ENCODE data around the gene SLC1A7.

Gene SLC1A7

GRCh38 chr1:53114581-53115400 is 27.6 kb downstream of the SLC1A7 start:
- no peak for DNase-seq

- DNase-seq, result no peak
Observed at GRCh38 chr1:53114090-53114489, 28.3 kb downstream of the SLC1A7 start.

DNA sequence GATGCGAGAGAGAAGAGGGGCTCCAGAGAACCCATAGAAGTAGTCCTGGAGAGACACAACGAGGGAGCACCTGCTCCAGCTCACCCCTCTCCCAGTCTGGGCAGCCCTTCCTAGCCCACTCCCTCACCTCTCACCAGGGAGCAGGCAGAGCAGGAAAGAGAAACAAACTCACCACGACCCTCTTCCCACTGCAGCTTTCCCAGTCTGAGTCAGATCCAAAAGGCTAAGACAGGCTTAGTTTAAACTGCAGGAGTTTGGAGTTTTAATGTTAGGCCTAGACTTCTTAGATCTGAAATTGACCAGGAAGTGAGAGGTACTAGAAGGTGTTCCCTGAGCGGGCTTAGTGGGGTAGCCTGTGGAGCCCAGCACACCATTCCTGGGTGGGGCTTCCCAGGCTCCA is 29.6 kb downstream of the SLC1A7 start:
- DNase-seq, result no peak

DNA sequence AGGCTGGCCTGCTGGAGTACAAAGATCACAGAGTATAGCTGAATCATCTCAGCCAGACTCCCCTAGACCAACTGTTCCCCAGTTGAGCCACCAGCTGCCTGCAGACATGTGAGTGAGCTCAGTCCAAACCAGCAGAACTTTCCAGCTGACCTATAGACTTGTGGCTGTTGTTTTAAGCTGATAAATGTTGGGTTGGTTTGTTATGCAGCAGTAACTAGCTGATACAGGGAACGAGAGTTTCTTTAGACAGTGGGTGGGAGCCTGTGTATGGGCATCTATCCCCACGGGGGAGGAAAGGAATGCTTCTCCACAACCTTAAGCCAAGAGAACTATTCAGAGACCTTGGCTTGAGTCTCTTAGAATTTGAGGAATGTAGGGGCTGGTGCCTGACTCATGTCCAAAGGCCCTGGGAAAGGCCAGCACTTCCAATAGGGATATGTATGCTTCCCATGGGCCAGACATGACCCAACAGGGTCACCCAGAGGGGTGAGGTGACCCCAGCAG is 30.1 kb downstream of the SLC1A7 start:
- no peak for DNase-seq

DNA sequence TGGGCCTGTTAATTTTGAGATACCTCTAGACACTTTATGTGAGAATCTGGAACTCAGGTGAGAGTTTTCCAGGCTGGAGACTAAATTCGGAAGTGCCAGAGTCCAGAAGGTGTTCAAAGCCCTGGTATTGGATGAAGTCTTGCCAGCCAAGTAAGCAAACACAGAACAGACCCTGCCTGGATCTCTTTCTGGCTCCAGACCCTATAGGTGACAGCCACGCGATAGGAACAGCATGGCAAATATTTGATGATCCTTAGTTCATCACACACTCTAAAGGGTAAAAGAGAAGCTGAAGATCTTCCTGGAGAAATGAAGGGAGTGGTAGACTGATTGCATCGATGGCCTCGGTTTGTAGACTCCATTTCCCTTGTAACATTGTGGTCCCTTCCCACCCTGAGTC is 30.7 kb downstream of the SLC1A7 start:
- no peak for DNase-seq

GRCh38 chr1:53111073-53111556 is 31.3 kb downstream of the SLC1A7 start:
- peak; percentile 55 for DNase-seq

DNA sequence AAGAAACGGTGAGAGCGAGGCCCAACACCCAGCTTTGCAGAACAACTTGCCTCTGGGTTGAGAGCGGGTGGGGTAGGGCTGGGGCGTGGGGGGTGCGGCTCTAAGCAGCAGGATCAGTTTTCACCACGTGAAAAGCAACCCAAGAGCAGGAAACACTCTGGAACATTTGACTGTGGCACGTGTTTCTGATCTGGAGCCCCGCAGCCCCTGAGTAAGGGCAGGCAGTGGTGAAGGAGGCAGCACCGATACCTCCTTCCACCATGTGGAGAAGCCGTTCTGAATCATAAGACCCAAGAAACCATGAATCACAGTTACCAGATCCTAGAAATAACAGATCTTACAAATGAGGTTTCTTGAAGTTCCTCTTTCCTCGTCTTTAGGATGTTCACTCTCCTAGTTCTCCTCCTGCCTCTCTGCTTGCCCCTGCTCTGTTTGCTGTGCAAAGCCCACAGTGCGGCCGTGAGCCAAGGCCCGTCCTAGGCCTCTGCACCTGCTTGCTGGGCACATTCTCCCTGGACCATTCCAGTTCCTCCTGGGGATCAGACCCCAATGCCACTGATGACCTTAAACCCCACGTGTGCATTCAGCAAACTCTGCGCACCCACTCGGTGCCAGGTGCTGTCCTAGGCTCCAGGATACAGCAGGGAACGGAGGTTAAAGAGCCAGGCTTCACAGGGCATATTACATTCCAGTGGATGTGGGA is 31.9 kb downstream of the SLC1A7 start:
- DNase-seq, result peak; percentile 90

- DNase-seq, result no peak
Observed at GRCh38 chr1:53108646-53109580, 33.5 kb downstream of the SLC1A7 start.

- DNase-seq, result no peak
Observed at GRCh38 chr1:53107570-53108322, 34.7 kb downstream of the SLC1A7 start.

DNA sequence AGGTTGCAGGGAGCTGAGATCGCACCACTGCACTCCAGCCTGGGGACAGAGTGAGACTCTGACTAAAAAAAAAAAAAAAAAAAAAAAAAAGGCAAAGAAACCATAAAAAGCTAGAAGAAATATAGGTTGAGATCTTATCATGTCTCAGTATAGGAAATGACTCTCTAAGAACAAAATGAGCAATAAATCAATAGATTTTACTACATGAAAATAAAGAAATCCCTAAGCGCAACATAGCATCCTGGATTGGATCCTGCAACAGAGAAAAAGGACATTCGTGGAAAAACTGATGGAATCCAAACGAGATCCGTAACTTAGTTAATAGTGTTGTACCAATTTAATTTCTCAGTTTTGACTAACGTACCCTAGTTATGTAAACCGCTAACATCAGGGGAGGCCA is 35.3 kb downstream of the SLC1A7 start:
- DNase-seq, result no peak

DNA sequence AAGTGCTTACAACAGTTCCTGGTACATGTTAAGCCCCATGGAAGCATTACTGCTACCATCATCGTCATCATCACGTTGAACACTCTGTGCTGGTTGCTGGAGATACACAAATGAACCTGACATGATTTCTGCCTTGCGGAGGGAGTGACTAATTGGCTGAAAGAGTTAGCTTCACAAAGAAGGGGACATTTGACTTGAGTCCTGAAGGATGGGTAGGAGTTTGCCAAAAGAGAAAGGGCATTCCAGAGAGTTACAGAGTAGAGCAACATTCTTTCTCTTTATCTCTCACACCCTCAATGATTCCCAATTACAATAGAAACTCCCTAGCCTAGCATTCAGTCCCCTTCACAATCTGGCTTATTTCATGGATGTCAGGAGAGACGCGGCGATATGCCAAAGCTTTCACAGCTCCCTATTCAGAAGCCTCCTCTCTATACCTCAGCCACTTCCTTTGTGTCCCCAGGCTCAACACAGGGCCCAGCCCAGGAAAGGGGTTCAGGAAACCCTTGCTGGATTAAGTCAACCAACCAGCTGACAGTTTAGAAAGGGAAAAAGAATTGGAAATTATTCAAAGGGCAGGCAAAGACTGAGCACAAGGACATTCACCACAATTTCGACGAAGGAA is 38.0 kb downstream of the SLC1A7 start:
- no peak for DNase-seq

DNA sequence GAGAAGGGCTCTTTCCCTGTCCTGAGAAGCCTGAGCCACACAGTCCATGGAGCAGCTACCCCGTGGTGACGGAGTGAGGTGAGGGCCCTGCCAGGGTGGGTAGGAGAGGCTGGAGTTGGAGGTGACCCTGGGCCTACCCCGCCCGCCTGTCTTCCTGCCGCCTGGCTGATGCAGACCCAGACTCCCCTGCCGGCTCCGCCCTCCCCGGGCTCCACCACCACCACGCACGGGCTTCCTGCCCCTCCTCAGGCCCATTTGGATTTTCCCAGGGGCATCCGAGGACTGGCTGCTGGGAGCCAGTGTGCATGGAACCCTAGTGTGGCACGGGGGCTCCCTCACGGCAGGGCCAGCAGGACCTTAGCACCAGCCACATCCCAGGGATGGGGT is 47.9 kb downstream of the SLC1A7 start:
- DNase-seq, result no peak

DNA sequence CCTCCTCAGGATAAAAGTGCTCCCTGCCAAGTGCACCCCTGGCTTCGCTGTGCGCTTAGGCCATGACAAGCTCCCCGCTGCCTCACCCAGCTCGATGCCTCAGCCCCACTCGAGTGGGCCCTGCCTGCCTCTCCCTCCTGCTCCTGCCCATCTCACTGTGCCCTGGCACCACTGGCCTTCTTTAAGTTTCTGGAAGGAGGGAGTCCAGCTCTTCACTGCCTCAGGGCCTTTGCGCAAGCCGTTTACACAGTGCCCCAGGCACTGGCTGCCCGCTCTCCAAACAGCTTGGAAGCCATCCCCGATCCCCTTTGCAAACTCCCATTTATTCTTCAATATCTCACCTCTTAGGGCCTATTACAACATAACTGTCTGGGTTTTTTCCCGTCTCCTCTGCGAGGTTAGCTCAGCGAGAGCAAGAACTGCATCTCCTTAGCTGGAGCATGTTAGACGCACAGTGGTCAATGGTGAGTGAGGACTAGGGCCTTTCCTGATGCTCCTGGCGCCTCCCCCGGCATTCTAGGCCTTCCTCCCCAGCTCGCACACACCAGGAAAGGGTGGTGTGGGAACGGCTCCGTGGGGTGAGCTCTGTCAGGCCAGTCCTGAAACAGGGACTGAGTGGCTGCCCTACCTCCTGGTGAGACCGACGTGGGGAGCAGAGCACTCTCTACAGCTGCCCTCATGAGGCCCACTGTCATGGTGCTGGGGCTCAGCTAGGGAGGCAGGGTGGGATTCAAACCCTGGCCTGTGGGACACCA is 48.5 kb downstream of the SLC1A7 start:
- DNase-seq, result no peak

DNA sequence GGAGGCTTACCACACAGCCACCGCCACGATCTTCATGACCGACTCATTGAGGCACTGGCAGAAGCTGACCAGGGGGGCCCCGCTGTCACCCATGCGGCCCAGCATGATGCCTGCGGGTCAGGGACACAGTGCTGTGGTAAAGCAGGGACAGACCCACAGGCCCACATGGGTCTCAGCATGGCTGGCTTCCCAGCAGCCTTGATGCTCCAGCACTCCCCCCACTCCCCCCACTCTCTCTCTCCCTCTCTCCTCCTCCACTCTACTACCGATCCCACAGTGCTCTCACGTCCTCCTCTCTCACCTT is 49.0 kb downstream of the SLC1A7 start:
- no peak for DNase-seq

GRCh38 chr1:53092659-53093450 is 49.6 kb downstream of the SLC1A7 start:
- DNase-seq, result no peak

DNA sequence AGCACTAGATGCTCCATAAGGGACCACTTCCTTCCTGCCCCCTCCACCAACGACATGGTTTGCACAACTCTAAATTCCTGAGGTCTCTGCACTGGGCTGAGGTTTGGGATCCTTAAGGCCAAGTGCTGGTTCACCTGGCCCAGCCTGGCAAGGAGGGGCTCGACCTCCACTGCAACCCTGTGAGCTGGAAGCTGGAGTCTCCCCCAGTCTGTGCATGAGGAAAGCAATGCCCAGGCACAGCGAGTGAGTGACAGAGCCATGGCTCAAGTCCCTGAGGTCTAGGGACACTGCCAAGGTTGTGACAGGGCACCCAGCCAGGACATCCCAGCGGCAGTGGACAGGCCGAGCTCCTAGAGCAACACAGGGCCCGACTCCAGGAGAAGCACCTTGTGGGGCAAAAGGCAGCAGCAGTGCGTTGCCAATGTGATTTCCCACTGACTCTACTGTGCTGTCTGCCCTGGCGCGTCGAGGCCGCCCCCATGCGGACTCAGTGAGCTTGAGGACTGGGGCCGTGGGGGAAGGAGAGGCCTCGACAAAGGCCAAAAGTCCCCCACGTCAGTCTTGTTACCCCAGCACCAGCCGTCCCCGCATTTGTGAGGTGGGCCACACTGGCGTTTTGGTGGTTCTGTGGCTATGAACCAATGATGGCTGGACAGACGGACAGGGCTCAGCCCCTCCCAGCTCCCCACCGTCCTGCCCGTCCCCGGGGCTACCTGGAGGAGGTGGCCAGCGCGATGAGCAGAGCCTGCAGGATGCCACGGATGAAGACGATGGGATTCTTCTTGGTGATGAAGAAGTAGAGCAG is 50.4 kb downstream of the SLC1A7 start:
- DNase-seq, result no peak

GRCh38 chr1:53090227-53091147 is 52.0 kb downstream of the SLC1A7 start:
- DNase-seq, result peak; percentile 5
